HepG2 (cell line): ENCODE measurements around the gene PDZD7. TPM values are rescaled to one million over a fixed set of nuclear protein-coding genes. Genes with fewer than 3 reads are reported as not detected.

ENCODE experiments used
- CENPT ChIP-seq: sonication (generic); formaldehyde crosslinking; IDR thresholded peaks from 2 replicates; pipeline ENCODE4 v1.8.0; 2022; ENCODE audit warnings: low read depth, mild to moderate bottlenecking, moderate library complexity, missing genetic modification reagents
- KDM2A ChIP-seq: sonication (generic); formaldehyde crosslinking; IDR thresholded peaks from 2 replicates; pipeline ENCODE4 v1.4.0; 2020; ENCODE audit warnings: low read depth, missing genetic modification reagents, borderline replicate concordance
- PAWR ChIP-seq: sonication (generic); formaldehyde crosslinking; IDR thresholded peaks from 2 replicates; pipeline ENCODE4 v1.4.0; 2020; ENCODE audit warnings: missing genetic modification reagents, mild to moderate bottlenecking, borderline replicate concordance
- RARA ChIP-seq: IDR thresholded peaks from 2 replicates; pipeline ENCODE4 v1.6.1; 2016; ENCODE audit warnings: missing genetic modification reagents, missing compliant biosample characterization
- SOX13 ChIP-seq, 3 experiments: fragments of 450-650 bp in 1 of 3; sonication (generic) in 1 of 3; formaldehyde crosslinking in 1 of 3; IDR thresholded peaks in 2 of 3; conservative IDR thresholded peaks in 1 of 3; 2 replicates each; pipeline versions ENCODE4 v1.5.0 to v1.6.1; 2016 to 2020; ENCODE audit warnings: antibody characterized with exemption in 1 of 3, mild to moderate bottlenecking in 1 of 3, missing compliant biosample characterization in 1 of 3, missing genetic modification reagents in 1 of 3, moderate library complexity in 1 of 3
- TBX2 ChIP-seq: sonication (generic); formaldehyde crosslinking; IDR thresholded peaks from 2 replicates; pipeline ENCODE4 v1.5.0; 2020; ENCODE audit warnings: missing genetic modification reagents, mild to moderate bottlenecking, borderline replicate concordance
- ZFX ChIP-seq: sonication (generic); formaldehyde crosslinking; IDR thresholded peaks from 2 replicates; pipeline ENCODE4 v1.4.0; 2020; ENCODE audit warnings: mild to moderate bottlenecking, low read depth, missing genetic modification reagents, moderate library complexity
- ZNF33A ChIP-seq: sonication (generic); formaldehyde crosslinking; IDR thresholded peaks from 2 replicates; pipeline ENCODE4 v1.5.1; 2020; ENCODE audit warnings: missing genetic modification reagents, mild to moderate bottlenecking, moderate library complexity, borderline replicate concordance
- ZNF557 ChIP-seq: sonication (generic); formaldehyde crosslinking; IDR thresholded peaks from 2 replicates; pipeline ENCODE4 v1.4.0; 2020; ENCODE audit warnings: missing genetic modification reagents
- ZNF83 ChIP-seq: sonication (generic); formaldehyde crosslinking; IDR thresholded peaks from 2 replicates; pipeline ENCODE4 v1.4.0; 2020; ENCODE audit warnings: missing genetic modification reagents, mild to moderate bottlenecking, borderline replicate concordance
- ZSCAN25 ChIP-seq: sonication (generic); formaldehyde crosslinking; IDR thresholded peaks from 2 replicates; pipeline ENCODE4 v1.8.0; 2022; ENCODE audit warnings: mild to moderate bottlenecking, missing genetic modification reagents
- polyA plus RNA-seq, 8 experiments: library from polyadenylated mRNA; depleted of rRNA in 3 of 8; stranded (reverse) in 7 of 8; unstranded in 1 of 8; fragments of >200 nt; fragmentation: Illumina TruSeq in 4 of 8; extraction: Trizol in 4 of 8; gene quantifications; 2 replicates each; pipeline versions ENCODE4 v1.2.1 to v1.2.3, GENCODE V29; 2011 to 2016; ENCODE audit warnings: low read depth in 4 of 8, missing spikeins in 1 of 8, mixed read lengths in 1 of 8; ENCODE audit not compliant: insufficient read depth in 1 of 8
- total RNA-seq, 5 experiments: library from RNA; depleted of rRNA; stranded (reverse); fragments of >200 nt; fragmentation: Illumina TruSeq; extraction: Trizol; gene quantifications; 2 replicates each; pipeline ENCODE4 v1.2.3, GENCODE V29; 2016; ENCODE audit warnings: low read depth in 1 of 5
- TF ChIP-seq, protein P1 (sequence below): sonication (generic); formaldehyde crosslinking; IDR thresholded peaks from 2 replicates; pipeline ENCODE4 v1.8.0; 2023; ENCODE audit warnings: mild to moderate bottlenecking, missing genetic modification reagents
- TF ChIP-seq, protein P2 (sequence below): sonication (generic); formaldehyde crosslinking; IDR thresholded peaks from 2 replicates; pipeline ENCODE4 v1.5.0; 2020; ENCODE audit warnings: missing genetic modification reagents
- TF ChIP-seq, protein P3 (sequence below): sonication (generic); formaldehyde crosslinking; IDR thresholded peaks from 2 replicates; pipeline ENCODE4 v1.4.0; 2020; ENCODE audit warnings: missing genetic modification reagents, borderline replicate concordance
- TF ChIP-seq, protein P4 (sequence below): sonication (generic); formaldehyde crosslinking; IDR thresholded peaks from 2 replicates; pipeline ENCODE4 v1.4.0; 2020; ENCODE audit warnings: missing genetic modification reagents
- TF ChIP-seq, protein P5 (sequence below): IDR thresholded peaks from 2 replicates; pipeline ENCODE4 v1.4.0; 2020; ENCODE audit warnings: mild to moderate bottlenecking, missing genetic modification reagents

PDZD7 gene
- total and polyA plus RNA-seq, 2 of the 13 experiments (the other 11 are each of a cell fraction or from before 2014, with no cell fraction given) = 0.58 to 0.73 TPM

DNA sequence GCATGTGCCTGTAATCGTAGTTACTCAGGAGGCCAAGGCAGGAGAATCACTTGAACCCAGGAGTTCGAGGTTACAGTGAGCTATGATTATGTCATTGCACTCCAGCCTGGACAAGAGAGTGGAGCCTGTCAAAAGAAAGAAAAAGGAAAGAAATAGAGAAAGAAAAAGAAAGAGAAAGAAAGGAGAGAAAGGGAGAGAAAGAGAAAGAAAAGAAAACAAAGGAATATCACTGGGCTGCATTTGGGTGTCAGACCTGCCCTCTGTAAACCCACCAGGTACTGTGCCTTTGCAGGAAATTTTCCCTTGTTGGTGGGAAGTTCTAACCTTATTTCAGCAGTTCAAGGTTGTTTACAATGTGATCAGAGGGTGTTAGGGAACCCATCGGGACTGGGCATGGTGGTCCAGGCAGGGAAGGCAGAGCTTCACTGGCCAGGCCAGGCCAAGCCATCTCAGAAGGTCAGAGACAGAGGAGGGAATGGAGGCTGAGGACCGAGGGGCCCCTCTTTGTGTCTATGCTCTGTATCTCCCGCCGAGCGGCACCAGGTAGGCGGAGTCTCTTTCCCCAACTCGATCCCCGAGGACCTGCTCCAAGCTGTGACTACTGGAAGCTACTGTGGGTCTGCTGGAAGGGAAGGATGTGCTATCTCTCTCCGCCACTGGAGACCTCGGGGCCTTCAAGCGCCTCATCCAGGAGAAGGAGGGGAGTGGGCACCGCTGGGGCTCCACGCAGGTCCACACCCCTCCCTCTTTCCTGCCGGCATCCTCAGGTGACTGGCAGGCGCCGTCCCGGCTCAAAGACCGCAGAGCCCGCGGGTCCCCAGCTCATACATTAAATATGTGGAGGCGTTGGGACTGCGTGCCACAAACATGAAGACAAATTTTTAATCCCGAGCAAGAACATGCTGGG, 15.7 kb upstream of the PDZD7 start (continued):
- TF ChIP-seq, protein P1, sequence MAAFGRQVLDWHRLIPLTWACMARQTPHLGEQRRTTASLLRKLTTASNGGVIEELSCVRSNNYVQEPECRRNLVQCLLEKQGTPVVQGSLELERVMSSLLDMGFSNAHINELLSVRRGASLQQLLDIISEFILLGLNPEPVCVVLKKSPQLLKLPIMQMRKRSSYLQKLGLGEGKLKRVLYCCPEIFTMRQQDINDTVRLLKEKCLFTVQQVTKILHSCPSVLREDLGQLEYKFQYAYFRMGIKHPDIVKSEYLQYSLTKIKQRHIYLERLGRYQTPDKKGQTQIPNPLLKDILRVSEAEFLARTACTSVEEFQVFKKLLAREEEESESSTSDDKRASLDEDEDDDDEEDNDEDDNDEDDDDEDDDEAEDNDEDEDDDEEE = no peak
- TF ChIP-seq ZNF557 (no peak), ZNF83 (no peak), ZFX (CRISPR knock-in tag) (0 out of 2 replicates have a peak, but pooled peaks have one; percentile 21), TBX2 (CRISPR knock-in tag) (peak; percentile 26; the same call in 1 of the 2 replicates), RARA (CRISPR knock-in tag) (peak; percentile 11; the same call in 1 of the 2 replicates), ZNF33A (CRISPR knock-in tag) (no peak), CENPT (CRISPR knock-in tag) (no peak), KDM2A (CRISPR knock-in tag) (peak; percentile 34; the same call in 1 of the 2 replicates), ZSCAN25 (CRISPR knock-in tag) (0 out of 2 replicates have a peak, but pooled peaks have one; percentile 31), SOX13 (IDR thresholded peaks at IDR 0.05) (no peak), SOX13 (CRISPR knock-in tag; conservative IDR thresholded peaks at IDR 0.05 in 1 of 2, IDR thresholded peaks at IDR 0.05 in 1 of 2) (peak in 1 of 2 experiments; percentile 12; a peak in 1 of 4 replicates), PAWR (no peak)
- TF ChIP-seq, protein P2, sequence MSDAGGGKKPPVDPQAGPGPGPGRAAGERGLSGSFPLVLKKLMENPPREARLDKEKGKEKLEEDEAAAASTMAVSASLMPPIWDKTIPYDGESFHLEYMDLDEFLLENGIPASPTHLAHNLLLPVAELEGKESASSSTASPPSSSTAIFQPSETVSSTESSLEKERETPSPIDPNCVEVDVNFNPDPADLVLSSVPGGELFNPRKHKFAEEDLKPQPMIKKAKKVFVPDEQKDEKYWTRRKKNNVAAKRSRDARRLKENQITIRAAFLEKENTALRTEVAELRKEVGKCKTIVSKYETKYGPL = no peak
- TF ChIP-seq, protein P3, sequence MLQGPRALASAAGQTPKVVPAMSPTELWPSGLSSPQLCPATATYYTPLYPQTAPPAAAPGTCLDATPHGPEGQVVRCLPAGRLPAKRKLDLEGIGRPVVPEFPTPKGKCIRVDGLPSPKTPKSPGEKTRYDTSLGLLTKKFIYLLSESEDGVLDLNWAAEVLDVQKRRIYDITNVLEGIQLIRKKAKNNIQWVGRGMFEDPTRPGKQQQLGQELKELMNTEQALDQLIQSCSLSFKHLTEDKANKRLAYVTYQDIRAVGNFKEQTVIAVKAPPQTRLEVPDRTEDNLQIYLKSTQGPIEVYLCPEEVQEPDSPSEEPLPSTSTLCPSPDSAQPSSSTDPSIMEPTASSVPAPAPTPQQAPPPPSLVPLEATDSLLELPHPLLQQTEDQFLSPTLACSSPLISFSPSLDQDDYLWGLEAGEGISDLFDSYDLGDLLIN = no peak
- TF ChIP-seq, protein P4, sequence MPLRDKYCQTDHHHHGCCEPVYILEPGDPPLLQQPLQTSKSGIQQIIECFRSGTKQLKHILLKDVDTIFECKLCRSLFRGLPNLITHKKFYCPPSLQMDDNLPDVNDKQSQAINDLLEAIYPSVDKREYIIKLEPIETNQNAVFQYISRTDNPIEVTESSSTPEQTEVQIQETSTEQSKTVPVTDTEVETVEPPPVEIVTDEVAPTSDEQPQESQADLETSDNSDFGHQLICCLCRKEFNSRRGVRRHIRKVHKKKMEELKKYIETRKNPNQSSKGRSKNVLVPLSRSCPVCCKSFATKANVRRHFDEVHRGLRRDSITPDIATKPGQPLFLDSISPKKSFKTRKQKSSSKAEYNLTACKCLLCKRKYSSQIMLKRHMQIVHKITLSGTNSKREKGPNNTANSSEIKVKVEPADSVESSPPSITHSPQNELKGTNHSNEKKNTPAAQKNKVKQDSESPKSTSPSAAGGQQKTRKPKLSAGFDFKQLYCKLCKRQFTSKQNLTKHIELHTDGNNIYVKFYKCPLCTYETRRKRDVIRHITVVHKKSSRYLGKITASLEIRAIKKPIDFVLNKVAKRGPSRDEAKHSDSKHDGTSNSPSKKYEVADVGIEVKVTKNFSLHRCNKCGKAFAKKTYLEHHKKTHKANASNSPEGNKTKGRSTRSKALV (CRISPR knock-in tag) = no peak
- TF ChIP-seq, protein P5, sequence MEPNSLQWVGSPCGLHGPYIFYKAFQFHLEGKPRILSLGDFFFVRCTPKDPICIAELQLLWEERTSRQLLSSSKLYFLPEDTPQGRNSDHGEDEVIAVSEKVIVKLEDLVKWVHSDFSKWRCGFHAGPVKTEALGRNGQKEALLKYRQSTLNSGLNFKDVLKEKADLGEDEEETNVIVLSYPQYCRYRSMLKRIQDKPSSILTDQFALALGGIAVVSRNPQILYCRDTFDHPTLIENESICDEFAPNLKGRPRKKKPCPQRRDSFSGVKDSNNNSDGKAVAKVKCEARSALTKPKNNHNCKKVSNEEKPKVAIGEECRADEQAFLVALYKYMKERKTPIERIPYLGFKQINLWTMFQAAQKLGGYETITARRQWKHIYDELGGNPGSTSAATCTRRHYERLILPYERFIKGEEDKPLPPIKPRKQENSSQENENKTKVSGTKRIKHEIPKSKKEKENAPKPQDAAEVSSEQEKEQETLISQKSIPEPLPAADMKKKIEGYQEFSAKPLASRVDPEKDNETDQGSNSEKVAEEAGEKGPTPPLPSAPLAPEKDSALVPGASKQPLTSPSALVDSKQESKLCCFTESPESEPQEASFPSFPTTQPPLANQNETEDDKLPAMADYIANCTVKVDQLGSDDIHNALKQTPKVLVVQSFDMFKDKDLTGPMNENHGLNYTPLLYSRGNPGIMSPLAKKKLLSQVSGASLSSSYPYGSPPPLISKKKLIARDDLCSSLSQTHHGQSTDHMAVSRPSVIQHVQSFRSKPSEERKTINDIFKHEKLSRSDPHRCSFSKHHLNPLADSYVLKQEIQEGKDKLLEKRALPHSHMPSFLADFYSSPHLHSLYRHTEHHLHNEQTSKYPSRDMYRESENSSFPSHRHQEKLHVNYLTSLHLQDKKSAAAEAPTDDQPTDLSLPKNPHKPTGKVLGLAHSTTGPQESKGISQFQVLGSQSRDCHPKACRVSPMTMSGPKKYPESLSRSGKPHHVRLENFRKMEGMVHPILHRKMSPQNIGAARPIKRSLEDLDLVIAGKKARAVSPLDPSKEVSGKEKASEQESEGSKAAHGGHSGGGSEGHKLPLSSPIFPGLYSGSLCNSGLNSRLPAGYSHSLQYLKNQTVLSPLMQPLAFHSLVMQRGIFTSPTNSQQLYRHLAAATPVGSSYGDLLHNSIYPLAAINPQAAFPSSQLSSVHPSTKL (CRISPR knock-in tag) = 0 out of 2 replicates have a peak, but pooled peaks have one; percentile 7
